MM.1S (cell line): ENCODE measurements around the gene GPRC5D.

Experiments used
- DNase-seq: peaks from one replicate; pipeline ENCODE4 v3.0.0-alpha.2; 2015
- H2AFZ ChIP-seq: fragments of 300-600 bp; sonication (generic); 2 replicates; pipeline ENCODE4 v1.6.0; 2016; ENCODE audit warnings: antibody characterized with exemption, low read length
- H3F3A ChIP-seq: fragments of 300-600 bp; sonication (generic); 2 replicates; pipeline ENCODE4 v1.6.1; 2016; ENCODE audit warnings: mild to moderate bottlenecking, antibody characterized with exemption, low read length, moderate library complexity, mixed read lengths; ENCODE audit not compliant: insufficient read depth
- H3K27ac ChIP-seq: fragments of 300-600 bp; sonication (generic); 2 replicates; pipeline ENCODE4 v1.5.1; 2016; ENCODE audit warnings: mild to moderate bottlenecking, low read length
- H3K27me3 ChIP-seq: fragments of 300-600 bp; sonication (generic); replicated peaks from 2 replicates; pipeline ENCODE4 v1.6.0; 2016; ENCODE audit warnings: low read length; ENCODE audit not compliant: insufficient read depth
- H3K36me3 ChIP-seq: fragments of 300-600 bp; sonication (generic); replicated peaks from 2 replicates; pipeline ENCODE4 v1.6.1; 2016; ENCODE audit warnings: mild to moderate bottlenecking, low read length, mixed read lengths; ENCODE audit not compliant: insufficient read depth
- H3K4me1 ChIP-seq: fragments of 300-600 bp; sonication (generic); 2 replicates; pipeline ENCODE4 v1.6.1; 2016; ENCODE audit warnings: low read length, mixed read lengths
- H3K4me2 ChIP-seq: fragments of 300-600 bp; sonication (generic); 2 replicates; pipeline ENCODE4 v1.6.0; 2016; ENCODE audit warnings: low read depth, low read length
- H3K4me3 ChIP-seq: fragments of 300-600 bp; sonication (generic); 2 replicates; pipeline ENCODE4 v1.5.1; 2016; ENCODE audit warnings: low read length, mixed read lengths
- H3K79me2 ChIP-seq: fragments of 300-600 bp; sonication (generic); 2 replicates; pipeline ENCODE4 v1.6.1; 2016; ENCODE audit warnings: mixed run types, low read length, mixed read lengths
- H3K9ac ChIP-seq: fragments of 300-600 bp; sonication (generic); 2 replicates; pipeline ENCODE4 v1.6.1; 2016; ENCODE audit warnings: low read length, mixed read lengths
- H3K9me2 ChIP-seq: fragments of 300-600 bp; sonication (generic); replicated peaks from 2 replicates; pipeline ENCODE4 v1.6.1; 2016; ENCODE audit warnings: mild to moderate bottlenecking, low read length, mixed read lengths; ENCODE audit not compliant: insufficient read depth
- H3K9me3 ChIP-seq: fragments of 300-600 bp; sonication (generic); replicated peaks from 2 replicates; pipeline ENCODE4 v1.6.1; 2016; ENCODE audit warnings: mild to moderate bottlenecking, low read length, mixed read lengths; ENCODE audit not compliant: insufficient read depth
- H4K20me1 ChIP-seq: fragments of 300-600 bp; sonication (generic); 2 replicates; pipeline ENCODE4 v1.6.1; 2016; ENCODE audit warnings: mild to moderate bottlenecking, low read length, moderate library complexity, mixed read lengths; ENCODE audit not compliant: insufficient read depth
- EZH2 ChIP-seq: fragments of 300-600 bp; sonication (generic); optimal IDR thresholded peaks from 2 replicates; pipeline ENCODE3; 2017; ENCODE audit warnings: low read depth, mild to moderate bottlenecking, antibody characterized with exemption, low read length, mixed read lengths
- EZH2phosphoT487 ChIP-seq: fragments of 300-600 bp; sonication (generic); IDR thresholded peaks from 2 replicates; pipeline ENCODE4 v1.6.1; 2018; ENCODE audit warnings: antibody characterized with exemption, low read length
- TF ChIP-seq, protein P1 (sequence below): fragments of 300-600 bp; sonication (generic); IDR thresholded peaks from 2 replicates; pipeline ENCODE4 v1.5.1; 2016; ENCODE audit warnings: antibody characterized with exemption, low read length, mixed read lengths

GPRC5D gene

GRCh38 chr12:12945591-12945990 lies 6.4 kb downstream of the GPRC5D start:
- DNase-seq = no peak
- H3K79me2 ChIP-seq = peaks cover 64% of the 10 kb centered on the region
- H3K4me2 ChIP-seq = no peak overlapping the region
- peaks cover 41% of the 10 kb centered on the region for H3K4me1 ChIP-seq
- no peaks in the 10 kb centered on the region for H4K20me1 ChIP-seq
- H3K27me3 ChIP-seq = no peaks in the 10 kb centered on the region
- H3K9me3 ChIP-seq = no peaks in the 10 kb centered on the region
- peaks cover 2% of the 10 kb centered on the region; the same call in 1 of the 2 replicates for H3K36me3 ChIP-seq
- H3K27ac ChIP-seq = no peak overlapping the region
- H3F3A ChIP-seq = no peaks in the 10 kb centered on the region; the same call in 1 of the 2 replicates
- H3K9ac ChIP-seq = no peak overlapping the region
- H3K9me2 ChIP-seq = no peaks in the 10 kb centered on the region
- no peak overlapping the region for H3K4me3 ChIP-seq
- H2AFZ ChIP-seq = no peak overlapping the region
- TF ChIP-seq EZH2 (no peak), EZH2phosphoT487 (no peak)
- TF ChIP-seq, protein P1, sequence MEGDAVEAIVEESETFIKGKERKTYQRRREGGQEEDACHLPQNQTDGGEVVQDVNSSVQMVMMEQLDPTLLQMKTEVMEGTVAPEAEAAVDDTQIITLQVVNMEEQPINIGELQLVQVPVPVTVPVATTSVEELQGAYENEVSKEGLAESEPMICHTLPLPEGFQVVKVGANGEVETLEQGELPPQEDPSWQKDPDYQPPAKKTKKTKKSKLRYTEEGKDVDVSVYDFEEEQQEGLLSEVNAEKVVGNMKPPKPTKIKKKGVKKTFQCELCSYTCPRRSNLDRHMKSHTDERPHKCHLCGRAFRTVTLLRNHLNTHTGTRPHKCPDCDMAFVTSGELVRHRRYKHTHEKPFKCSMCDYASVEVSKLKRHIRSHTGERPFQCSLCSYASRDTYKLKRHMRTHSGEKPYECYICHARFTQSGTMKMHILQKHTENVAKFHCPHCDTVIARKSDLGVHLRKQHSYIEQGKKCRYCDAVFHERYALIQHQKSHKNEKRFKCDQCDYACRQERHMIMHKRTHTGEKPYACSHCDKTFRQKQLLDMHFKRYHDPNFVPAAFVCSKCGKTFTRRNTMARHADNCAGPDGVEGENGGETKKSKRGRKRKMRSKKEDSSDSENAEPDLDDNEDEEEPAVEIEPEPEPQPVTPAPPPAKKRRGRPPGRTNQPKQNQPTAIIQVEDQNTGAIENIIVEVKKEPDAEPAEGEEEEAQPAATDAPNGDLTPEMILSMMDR = no peak

DNA sequence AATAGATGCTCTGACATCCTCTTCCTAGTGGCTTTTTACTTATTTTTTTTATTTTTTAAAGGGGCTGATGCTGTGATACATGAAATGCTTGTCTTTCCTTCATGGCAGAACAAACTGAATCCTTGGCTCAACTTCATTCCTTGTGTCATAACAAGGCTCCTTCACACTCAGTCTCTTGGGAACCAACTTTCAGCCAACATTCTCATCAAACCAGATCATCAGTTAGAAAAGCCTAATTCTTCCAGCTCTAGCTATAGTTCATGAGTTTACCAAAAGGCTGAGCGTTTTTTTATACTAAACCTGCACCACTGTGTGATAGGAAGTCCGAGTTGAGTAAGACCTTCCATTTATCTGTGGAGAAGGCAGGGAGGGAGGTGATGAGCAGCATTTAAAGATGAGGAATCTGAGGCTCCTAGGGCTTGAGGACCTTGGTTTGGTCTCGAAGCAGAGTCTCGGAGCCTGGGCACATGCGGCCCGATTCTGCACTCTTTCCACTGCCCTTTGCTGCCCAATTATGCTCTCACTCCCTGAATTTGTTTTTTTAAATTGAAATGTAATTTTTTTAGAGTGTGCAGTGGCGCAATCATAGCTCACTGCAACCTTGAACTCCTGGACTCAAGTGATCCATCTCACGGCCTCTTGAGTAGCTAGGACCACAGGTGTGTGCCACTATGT lies 8.2 kb downstream of the GPRC5D start:
- Histone ChIP-seq H3K4me1 (peaks cover 30% of the 10 kb centered on the region), H3K27ac (no peak overlapping the region), H3K27me3 (no peaks in the 10 kb centered on the region), H3K9me3 (no peaks in the 10 kb centered on the region), H3K4me3 (no peak overlapping the region), H4K20me1 (no peaks in the 10 kb centered on the region), H3K4me2 (no peak overlapping the region), H3K36me3 (peaks cover 1% of the 10 kb centered on the region; the same call in 1 of the 2 replicates), H3K9me2 (no peaks in the 10 kb centered on the region), H3K79me2 (peaks cover 45% of the 10 kb centered on the region), H3K9ac (no peak overlapping the region), H2AFZ (no peak overlapping the region), H3F3A (no peaks in the 10 kb centered on the region; the same call in 1 of the 2 replicates)
- TF ChIP-seq EZH2phosphoT487 = no peak
- no peak for TF ChIP-seq EZH2
- no peak for DNase-seq

- no peaks in the 10 kb centered on the region for H4K20me1 ChIP-seq
- H3K27me3 ChIP-seq = no peaks in the 10 kb centered on the region
- no peaks in the 10 kb centered on the region; the same call in 1 of the 2 replicates for H3K36me3 ChIP-seq
- no peak overlapping the region for H3K27ac ChIP-seq
- H3K9ac ChIP-seq = no peak overlapping the region
- no peak for DNase-seq
- H3K79me2 ChIP-seq = peaks cover 27% of the 10 kb centered on the region
- H3F3A ChIP-seq = no peaks in the 10 kb centered on the region; the same call in 1 of the 2 replicates
- H3K4me2 ChIP-seq = no peak overlapping the region
- H3K4me1 ChIP-seq = peaks cover 16% of the 10 kb centered on the region
- no peaks in the 10 kb centered on the region for H3K9me3 ChIP-seq
- no peak overlapping the region for H2AFZ ChIP-seq
- TF ChIP-seq EZH2 (no peak), EZH2phosphoT487 (no peak)
- TF ChIP-seq, protein P1 = no peak
- H3K9me2 ChIP-seq = no peaks in the 10 kb centered on the region
- no peak overlapping the region for H3K4me3 ChIP-seq
Observed at GRCh38 chr12:12941450-12942350, 10.3 kb downstream of the GPRC5D start.
